Gastroesophageal sphincter (tissue), 3 donors: ENCODE data around the gene CLASP1.

Experiments
- POLR2A ChIP-seq, 2 donors: fragments of 450-650 bp; IDR thresholded peaks; one replicate each; pipeline ENCODE4 v1.6.1; 2017; ENCODE audit warnings: antibody characterized with exemption in 2 of 2, mild to moderate bottlenecking in 2 of 2, moderate library complexity in 1 of 2
- POLR2AphosphoS5 ChIP-seq: sonication (generic); formaldehyde crosslinking; IDR thresholded peaks from one replicate; pipeline ENCODE4 v1.6.1; 2017; ENCODE audit warnings: antibody characterized with exemption
- TF ChIP-seq, protein P1 (sequence below), 4 experiments: fragments of 200-600 bp in 2 of 4; fragments of 450-650 bp in 2 of 4; sonication (generic) in 1 of 4; IDR thresholded peaks; one replicate each; pipeline ENCODE4 v1.5.1; 2017 to 2019; ENCODE audit warnings: antibody characterized with exemption in 4 of 4, mild to moderate bottlenecking in 2 of 4, moderate library complexity in 2 of 4

DNA sequence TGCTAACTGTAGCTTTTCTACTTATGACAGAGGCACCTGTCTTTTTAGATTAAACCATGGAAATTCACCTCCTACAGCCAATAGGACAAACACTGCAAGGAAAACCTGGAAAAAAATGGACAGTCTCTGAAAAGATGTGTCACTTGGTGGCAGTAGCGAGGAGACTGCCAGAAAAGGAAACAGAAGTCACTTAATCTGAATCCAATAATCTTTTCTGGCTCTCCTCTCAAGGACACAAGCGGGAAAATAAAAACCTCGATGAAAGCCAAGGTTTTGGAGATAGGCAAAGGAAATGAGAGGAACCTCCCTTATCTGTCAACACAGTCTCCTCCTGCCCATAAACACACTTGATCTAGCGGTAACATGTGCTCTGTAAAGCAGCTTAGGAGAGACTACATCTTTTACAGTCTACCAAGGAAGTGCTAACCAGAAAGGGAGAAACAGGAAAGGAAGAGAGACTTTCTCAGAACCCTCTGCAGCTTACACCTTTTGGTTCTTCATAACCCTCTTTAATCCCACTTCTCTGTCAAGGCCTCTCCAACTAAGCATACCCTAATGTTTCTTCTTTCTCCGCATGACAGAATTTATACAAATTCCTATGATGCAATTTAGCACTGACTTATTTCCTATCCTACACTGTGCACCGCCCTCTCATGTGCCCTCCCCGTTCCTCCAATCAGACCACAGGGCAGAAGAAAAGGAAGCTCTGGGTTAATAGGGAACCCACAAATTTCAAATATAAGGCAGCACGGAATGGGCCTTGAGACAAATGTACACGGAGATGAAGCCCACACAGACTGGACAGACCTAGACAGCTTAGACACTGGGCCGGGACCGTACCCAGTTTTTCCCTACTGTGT is 52.8 kb downstream of the CLASP1 start:
- TF ChIP-seq POLR2A (IDR thresholded peaks at IDR 0.05): no peak
- TF ChIP-seq, protein P1, sequence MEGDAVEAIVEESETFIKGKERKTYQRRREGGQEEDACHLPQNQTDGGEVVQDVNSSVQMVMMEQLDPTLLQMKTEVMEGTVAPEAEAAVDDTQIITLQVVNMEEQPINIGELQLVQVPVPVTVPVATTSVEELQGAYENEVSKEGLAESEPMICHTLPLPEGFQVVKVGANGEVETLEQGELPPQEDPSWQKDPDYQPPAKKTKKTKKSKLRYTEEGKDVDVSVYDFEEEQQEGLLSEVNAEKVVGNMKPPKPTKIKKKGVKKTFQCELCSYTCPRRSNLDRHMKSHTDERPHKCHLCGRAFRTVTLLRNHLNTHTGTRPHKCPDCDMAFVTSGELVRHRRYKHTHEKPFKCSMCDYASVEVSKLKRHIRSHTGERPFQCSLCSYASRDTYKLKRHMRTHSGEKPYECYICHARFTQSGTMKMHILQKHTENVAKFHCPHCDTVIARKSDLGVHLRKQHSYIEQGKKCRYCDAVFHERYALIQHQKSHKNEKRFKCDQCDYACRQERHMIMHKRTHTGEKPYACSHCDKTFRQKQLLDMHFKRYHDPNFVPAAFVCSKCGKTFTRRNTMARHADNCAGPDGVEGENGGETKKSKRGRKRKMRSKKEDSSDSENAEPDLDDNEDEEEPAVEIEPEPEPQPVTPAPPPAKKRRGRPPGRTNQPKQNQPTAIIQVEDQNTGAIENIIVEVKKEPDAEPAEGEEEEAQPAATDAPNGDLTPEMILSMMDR (IDR thresholded peaks at IDR 0.05): peak in 2 of 4 experiments; percentile 32 to 57
- no peak for TF ChIP-seq POLR2AphosphoS5
